Thoracic aorta (tissue), 2 donors: ENCODE results near the gene DCAF17. TPM values are rescaled to one million over a fixed set of nuclear protein-coding genes. Genes with fewer than 3 reads are reported as not detected.

Experiments used
- ATAC-seq: fragments of 150-250 bp; one replicate; pipeline ENCODE4 v1.8.0; 2017; ENCODE audit warnings: low read depth; ENCODE audit not compliant: insufficient number of reproducible peaks, low FRiP score
- DNase-seq: peaks from one replicate; pipeline ENCODE4 v3.0.0-alpha.2; 2020; ENCODE audit warnings: low spot score
- H3K27ac ChIP-seq, 2 donors: fragments of 200-600 bp; sonication (generic); 1 replicate in 1 of 2; 2 replicates in 1 of 2; pipeline ENCODE4 v1.5.1; 2016; ENCODE audit warnings: mild to moderate bottlenecking in 2 of 2, moderate library complexity in 2 of 2
- H3K27me3 ChIP-seq: fragments of 200-600 bp; sonication (generic); replicated peaks from 2 replicates; pipeline ENCODE4 v1.6.0; 2016; ENCODE audit warnings: mild to moderate bottlenecking; ENCODE audit not compliant: insufficient read depth
- H3K36me3 ChIP-seq: fragments of 200-600 bp; sonication (generic); one replicate; pipeline ENCODE4 v1.5.1; 2016
- H3K4me1 ChIP-seq, 2 donors: fragments of 200-600 bp; sonication (generic); 1 replicate in 1 of 2; 2 replicates in 1 of 2; pipeline versions ENCODE4 v1.5.1 to v1.6.0; 2016; ENCODE audit warnings: low read depth in 2 of 2, mild to moderate bottlenecking in 1 of 2; ENCODE audit not compliant: control insufficient read depth in 1 of 2
- H3K4me3 ChIP-seq: fragments of 200-600 bp; sonication (generic); 2 replicates; pipeline ENCODE4 v1.5.1; 2016; ENCODE audit warnings: mild to moderate bottlenecking
- H3K9me3 ChIP-seq: fragments of 200-600 bp; sonication (generic); 2 replicates; pipeline ENCODE4 v1.5.1; 2016
- total RNA-seq, 2 donors: library from RNA; depleted of rRNA; stranded (reverse); fragments of >200 nt; gene quantifications; one replicate each; pipeline versions ENCODE4 v1.1.0 to v1.2.3, GENCODE V29; 2016
- TF ChIP-seq, protein P1 (sequence below): fragments of 200-600 bp; sonication (generic); IDR thresholded peaks from one replicate; pipeline ENCODE4 v1.5.1; 2019; ENCODE audit warnings: antibody characterized with exemption

The DCAF17 gene
- total RNA-seq, 2 donors from 2014 or later: 27.3 to 47.4 TPM

DNA sequence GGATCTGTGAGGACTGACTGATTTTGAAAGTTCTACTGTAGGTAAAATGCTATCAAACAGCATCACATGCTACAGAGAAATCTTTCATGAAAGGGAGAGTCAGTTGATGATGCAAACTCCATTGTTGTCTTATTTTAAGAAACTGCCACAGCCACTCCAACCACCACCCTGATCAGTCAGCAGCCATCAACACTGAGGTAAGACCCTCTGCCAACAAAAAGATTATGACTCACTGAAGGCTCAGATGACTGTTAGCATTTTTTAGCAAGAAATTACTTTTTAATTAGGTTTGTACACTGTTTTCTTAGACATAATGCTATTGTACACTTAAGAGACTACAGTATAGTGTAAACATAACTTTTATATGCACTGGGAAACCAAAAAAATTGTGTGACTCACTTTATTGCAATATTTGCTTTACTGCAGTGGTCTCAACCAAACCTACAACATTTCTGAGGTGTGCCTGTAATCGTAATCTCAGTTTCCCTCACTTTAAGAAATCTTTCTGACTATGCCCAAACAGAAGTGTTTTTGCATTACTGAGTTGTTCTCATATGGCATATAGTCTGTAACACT is 43.0 kb upstream of the DCAF17 start:
- Histone ChIP-seq H3K27me3 (no peaks in the 10 kb centered on the region), H3K36me3 (no peaks in the 10 kb centered on the region), H3K4me3 (no peak overlapping the region), H3K9me3 (no peaks in the 10 kb centered on the region), H3K4me1 (peaks cover 3 to 18% of the 10 kb centered on the region in 2 donors), H3K27ac (no peak overlapping the region)
- TF ChIP-seq, protein P1, sequence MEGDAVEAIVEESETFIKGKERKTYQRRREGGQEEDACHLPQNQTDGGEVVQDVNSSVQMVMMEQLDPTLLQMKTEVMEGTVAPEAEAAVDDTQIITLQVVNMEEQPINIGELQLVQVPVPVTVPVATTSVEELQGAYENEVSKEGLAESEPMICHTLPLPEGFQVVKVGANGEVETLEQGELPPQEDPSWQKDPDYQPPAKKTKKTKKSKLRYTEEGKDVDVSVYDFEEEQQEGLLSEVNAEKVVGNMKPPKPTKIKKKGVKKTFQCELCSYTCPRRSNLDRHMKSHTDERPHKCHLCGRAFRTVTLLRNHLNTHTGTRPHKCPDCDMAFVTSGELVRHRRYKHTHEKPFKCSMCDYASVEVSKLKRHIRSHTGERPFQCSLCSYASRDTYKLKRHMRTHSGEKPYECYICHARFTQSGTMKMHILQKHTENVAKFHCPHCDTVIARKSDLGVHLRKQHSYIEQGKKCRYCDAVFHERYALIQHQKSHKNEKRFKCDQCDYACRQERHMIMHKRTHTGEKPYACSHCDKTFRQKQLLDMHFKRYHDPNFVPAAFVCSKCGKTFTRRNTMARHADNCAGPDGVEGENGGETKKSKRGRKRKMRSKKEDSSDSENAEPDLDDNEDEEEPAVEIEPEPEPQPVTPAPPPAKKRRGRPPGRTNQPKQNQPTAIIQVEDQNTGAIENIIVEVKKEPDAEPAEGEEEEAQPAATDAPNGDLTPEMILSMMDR: no peak
- ATAC-seq (no peak), DNase-seq (no peak)

DNA sequence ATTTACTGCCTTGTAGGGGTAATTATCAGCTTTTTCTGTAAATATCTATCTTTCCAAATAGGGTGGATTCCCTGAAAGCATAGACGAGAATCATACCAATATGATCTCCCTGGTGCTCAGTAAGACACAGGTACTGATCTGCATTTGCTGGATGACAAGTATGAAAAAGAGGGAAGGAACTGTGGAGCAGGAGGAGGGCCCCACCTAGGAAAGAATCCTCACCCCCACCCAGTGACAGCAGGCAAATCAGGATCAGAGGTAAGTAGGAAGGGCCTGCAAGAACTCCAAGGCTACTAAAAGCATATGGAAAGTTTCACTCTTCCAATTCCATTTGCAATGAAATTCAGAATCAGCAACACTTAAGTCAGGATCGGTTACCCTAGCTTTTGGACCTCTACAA is 42.5 kb upstream of the DCAF17 start:
- Histone ChIP-seq H3K36me3 (no peaks in the 10 kb centered on the region), H3K27me3 (no peaks in the 10 kb centered on the region), H3K4me1 (peaks cover 3 to 18% of the 10 kb centered on the region in 2 donors), H3K4me3 (no peak overlapping the region), H3K9me3 (no peaks in the 10 kb centered on the region), H3K27ac (no peak overlapping the region)
- TF ChIP-seq, protein P1: no peak
- DNase-seq (no peak), ATAC-seq (no peak)

DNA sequence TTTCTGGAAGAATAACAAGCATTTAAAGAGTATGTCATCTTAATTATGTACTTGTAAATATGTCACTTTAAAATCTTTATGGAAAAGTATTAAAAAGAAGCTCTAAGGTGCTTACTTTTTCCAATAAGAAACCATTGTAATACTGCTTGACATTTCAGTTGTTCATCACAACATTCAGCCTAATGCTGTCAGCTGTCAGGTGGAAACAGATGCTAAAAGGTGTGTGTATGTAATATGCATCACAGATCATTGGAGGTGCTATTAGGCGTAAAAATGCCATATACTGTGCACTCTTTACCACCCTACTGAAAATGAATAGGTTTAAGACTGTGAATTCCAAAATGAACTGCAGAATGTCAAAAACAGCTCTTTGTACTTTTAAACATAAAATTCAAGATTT is 40.5 kb upstream of the DCAF17 start:
- Histone ChIP-seq H3K27me3 (no peaks in the 10 kb centered on the region), H3K36me3 (no peaks in the 10 kb centered on the region), H3K27ac (no peak overlapping the region), H3K4me3 (no peak overlapping the region), H3K4me1 (peaks cover 3 to 18% of the 10 kb centered on the region in 2 donors), H3K9me3 (no peaks in the 10 kb centered on the region)
- TF ChIP-seq, protein P1: no peak
- no peak for ATAC-seq
- no peak for DNase-seq

DNA sequence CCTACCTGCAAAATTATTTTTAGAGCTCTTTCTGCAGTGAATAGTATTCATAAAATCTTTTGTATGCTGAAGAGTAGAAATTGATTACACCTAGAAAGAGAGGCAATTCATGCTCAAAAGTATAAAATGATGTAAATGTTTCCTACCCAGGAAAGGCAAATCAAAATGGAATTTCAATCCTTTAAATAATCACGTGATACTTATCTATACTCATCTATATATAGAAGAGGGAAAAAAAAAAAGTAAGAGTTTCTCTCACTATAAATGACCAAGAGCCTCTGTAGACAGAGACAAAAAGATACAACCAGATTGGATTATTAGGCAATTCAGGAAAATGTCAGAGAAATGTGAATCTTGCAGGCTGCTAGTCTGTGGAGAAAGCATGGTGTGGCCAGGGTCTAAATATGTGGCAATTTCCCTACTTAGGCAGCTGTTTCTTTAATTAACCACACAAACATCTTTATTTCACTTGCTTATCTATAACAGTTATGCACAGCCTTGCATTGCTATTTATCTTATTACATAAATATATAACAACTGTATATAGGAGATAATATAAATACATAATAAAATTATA is 39.8 kb upstream of the DCAF17 start:
- Histone ChIP-seq H3K27ac (no peak overlapping the region), H3K27me3 (no peaks in the 10 kb centered on the region), H3K9me3 (no peaks in the 10 kb centered on the region), H3K4me1 (peaks cover 3 to 18% of the 10 kb centered on the region in 2 donors), H3K36me3 (no peaks in the 10 kb centered on the region), H3K4me3 (no peak overlapping the region)
- TF ChIP-seq, protein P1: no peak
- ATAC-seq: no peak
- no peak for DNase-seq

DNA sequence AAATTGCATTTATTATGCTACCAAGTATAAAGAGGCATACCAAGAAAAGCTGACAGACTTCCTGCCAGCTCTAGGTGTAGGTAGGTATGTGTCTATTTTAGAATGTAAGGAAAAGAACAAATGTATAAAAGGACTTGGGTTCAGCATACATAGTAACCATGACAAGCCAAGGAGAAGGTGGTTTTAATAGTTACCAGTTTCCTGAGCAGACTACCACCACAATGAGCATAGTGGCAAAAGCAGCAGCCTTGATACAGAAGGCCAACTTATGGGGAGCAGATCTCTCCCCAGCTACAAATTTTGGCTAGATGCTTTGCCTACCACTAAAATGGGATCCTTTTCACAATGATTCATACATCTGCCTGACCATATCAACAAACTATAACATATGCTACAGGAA is 34.7 kb upstream of the DCAF17 start:
- TF ChIP-seq, protein P1: no peak
- Histone ChIP-seq H3K4me3 (no peak overlapping the region), H3K27ac (no peak overlapping the region), H3K4me1 (no peaks in the 10 kb centered on the region), H3K27me3 (no peaks in the 10 kb centered on the region), H3K9me3 (peaks cover 5% of the 10 kb centered on the region), H3K36me3 (no peaks in the 10 kb centered on the region)
- DNase-seq: no peak
- ATAC-seq: no peak
